ENCODE results near the gene NFAT5.
"Not testable (repeated sequence)": the region's sequence is repeated elsewhere in the genome, so short reads cannot be mapped to it uniquely, and the experiment has no call there.

NFAT5 gene

GRCh38 chr16:69554495-69554894 is 11.3 kb upstream of the NFAT5 start:
- no peak for DNase-seq

GRCh38 chr16:69555437-69555836 is 10.3 kb upstream of the NFAT5 start:
- DNase-seq: no peak

- DNase-seq: no peak
Observed at GRCh38 chr16:69555867-69556266, 9.9 kb upstream of the NFAT5 start.

- no peak for DNase-seq
Observed at GRCh38 chr16:69559164-69559563, 6.6 kb upstream of the NFAT5 start.

DNA sequence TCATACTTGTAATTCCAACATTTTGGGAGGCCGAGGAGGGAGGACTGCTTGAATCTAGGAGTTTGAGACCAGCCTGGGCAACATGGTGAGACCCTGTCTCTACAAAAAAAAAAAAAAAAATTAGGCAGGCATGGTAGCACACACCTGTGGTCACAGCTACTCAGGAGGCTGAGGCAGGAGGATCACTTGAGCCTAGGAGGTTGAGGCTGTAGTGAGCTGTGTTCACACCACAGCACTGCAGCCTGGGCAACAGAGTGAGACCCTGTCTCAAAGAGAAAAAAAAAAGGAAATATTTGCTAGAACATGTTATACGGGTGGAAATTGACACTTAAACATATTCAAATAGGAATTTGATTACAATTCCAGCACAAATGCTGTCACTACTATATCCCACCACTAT is 4.4 kb upstream of the NFAT5 start:
- not testable (repeated sequence) for DNase-seq

DNA sequence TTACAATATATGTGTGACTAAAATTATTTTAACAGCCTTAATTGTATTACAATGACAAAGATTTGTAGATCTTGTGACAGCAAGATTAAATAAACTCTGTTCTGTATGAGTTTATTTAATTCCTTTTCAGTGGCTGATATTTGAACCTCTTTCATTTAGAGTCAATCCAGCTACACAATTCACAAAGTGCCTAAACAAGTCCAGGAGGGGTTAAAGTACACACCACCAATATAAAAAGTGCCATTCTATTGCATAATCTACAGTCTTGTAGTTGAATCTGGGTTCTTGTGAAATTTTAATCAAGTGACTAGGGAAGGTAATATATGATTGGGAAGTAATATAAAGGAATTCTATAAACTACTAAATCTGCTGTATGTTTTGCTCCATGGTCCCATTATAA is 3.9 kb upstream of the NFAT5 start:
- no peak for DNase-seq

- no peak for DNase-seq
Observed at GRCh38 chr16:69562813-69563212, 3.0 kb upstream of the NFAT5 start.

GRCh38 chr16:69563605-69564580 is 1.9 kb upstream of the NFAT5 start:
- no peak for DNase-seq

DNA sequence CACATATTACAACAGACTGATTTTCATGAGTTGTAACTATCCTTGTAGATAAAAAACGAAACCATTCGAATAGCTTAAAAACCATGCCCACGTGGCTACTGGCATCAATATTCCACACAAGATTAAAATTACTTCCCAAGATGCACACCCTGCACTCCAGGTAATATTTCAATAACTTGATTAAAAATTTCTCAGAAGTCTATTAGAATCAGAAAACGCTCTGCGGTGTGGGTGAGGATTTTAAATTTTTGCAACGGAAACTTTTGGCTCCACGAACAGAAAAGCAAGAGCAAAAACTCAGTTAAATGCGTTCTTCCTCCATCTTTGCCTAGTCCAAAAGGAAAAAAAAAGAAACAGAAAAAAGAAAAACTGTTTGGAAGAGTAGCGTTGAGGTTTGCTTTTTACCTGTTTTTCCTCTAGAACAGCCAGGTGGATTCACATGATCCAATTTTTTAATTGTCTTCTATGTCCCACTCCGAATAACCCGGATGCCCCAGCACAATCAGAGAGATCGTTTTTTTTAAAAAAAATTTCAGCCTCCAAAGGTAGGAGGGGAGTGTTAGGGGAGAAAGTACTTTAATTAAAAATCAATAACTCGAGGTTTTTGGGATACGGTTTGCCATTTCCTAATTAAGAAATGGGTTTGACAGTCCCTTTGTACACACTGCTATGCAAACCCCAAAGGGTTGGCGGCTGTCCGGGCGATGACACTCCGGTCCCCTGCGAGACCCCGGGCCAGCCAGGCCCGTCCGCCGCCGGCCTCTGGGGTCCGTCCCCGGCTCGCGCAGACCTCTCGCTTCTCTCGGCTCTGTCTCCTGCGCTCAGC is 708 bp upstream of the NFAT5 start:
- no peak for DNase-seq

GRCh38 chr16:69566240-69566980 is 644 bp downstream of the NFAT5 start:
- DNase-seq: no peak

DNA sequence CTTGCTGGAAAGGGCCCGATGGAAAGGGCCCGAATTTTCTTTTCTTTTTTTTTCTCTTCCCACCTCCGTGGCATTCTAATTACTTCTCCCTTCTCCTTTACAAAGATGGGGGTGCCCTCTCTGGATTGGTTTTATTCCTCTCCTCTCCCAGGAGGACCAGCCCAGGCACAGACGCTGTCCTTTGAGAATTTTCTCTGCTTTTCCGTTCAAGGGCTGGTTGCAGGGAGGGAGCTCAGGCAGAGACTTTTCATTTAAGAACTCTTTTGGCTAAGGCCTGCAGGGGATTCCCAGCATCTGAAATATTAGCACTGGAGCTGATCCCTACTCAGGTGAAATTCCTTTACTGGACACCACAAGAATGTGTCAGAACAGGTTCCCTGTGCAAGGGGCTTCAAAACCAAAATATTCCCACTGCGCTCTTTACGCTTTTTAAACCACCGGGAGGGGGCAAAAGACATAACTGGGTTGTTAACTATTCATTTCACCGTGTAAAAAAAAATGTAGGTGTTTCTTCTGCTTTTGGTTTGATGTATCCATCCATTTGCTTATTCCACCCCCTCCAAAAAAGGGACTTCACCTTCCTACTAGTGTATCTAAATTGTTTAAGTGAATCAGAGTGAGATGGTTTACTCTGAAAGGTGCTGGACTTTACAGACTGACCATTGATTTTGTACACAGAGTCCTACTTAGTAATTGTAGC is 1.4 kb downstream of the NFAT5 start:
- no peak for DNase-seq

DNA sequence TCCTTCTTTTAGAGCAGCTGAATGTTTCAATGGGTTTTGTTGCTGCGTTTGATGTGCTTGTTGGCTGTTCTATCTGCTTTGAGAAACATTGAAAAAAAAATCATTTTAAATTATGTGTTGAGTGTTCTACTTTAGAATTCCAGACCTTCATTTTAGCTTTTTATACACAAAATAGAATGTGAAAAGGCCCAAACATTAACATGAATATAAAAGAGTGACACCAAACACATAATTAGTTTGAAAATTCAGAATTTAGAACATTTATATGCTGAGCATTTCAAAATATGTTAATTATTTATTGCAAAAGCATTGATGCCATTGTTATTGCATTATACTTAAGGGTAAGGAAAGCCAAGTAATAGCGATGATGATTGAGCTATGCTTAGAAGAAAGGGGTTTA is 2.9 kb downstream of the NFAT5 start:
- DNase-seq: no peak

DNA sequence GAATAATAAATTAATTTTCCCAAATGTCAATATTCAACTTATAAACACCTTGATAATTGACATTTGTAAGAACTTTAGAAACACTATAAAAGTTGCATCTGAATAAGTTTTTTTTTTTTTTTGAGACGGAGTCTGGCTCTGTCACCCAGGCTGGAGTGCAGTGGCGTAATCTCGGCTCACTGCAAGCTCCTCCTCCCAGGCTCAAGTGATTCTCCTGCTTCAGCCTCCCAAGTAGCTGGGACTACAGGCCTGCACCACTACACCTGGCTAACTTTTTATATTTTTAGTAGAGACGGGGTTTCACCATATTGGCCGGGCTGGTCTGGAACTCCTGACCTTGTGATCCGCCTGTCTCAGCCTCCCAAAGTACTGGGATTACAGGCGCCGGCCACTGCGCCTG is 13.0 kb downstream of the NFAT5 start:
- DNase-seq: not testable (repeated sequence)

- DNase-seq: no peak
Observed at GRCh38 chr16:69579783-69580481, 14.2 kb downstream of the NFAT5 start.

DNA sequence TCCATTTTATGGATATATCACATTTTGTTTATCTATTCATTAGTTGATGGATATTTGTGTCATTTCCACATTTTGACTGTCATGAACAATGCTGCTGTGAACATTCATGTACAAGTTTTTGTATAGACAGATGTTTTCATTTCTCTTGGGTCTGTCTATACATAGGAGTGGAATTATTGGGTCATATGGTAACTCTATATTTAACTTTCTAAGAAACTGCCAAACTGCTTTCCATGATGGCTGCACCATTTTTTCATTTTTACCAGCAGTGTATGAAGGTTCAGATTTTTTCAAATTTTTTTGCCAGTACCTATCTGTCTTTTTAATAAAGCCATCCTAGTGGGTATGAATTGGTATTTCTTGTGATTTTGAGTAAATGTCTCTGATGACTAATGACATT is 15.5 kb downstream of the NFAT5 start:
- no peak for DNase-seq

DNA sequence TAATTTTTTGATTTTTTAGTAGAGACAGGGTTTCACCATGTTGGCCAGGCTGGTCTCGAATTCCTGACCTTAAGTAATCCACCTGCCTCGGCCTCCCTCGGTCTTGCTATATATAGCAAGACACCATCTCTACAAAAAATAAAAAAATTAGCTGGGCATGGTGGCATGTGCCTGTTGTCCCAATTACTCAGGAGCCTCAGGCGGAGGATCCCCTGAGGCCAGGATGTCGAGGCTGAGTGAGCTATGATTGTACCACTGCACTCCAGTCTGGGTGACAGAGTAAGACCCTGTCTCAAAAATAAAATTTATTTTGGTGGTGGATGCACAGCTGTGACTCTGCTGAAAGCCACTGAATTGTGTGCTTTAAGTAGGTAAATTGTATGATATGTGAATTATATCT is 18.7 kb downstream of the NFAT5 start:
- not testable (repeated sequence) for DNase-seq

DNA sequence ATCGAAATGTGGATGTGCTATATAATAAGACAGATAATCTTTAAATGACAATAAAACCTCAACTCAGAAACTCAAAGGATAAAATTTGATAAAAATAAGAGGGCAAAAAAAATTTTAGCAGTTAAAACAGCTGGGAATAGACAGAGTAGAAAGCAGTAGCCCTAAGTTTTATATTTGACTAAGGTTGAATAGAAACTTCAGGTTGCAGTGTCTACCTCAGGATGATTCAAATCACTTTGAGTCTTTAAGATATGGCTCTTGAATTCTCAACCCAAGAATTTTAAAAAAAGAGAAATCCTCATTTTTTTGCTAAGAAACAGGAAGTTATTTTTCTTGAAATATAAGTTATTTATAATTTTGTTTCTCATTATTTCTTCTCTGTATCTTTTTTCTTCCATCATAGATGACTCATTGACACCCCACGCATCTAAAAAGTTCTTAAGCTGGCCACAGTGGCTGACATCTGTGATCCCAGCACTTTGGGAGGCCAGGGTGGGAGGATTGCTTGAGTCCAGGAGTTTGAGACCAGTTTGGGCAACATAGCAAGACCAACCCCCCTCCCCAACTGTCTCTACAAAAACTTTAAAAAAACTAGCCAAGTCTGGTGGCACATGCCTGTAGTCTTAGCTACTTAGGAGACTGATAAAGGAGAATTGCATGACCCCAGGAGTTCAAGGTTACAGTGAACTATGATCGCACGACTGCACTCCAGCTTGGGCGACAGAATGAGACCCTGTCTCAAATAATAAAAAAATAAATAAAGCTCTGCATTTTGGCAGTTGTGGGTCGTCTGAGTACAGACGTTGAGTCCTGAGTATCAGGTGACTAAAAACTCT is 23.9 kb downstream of the NFAT5 start:
- no peak for DNase-seq

- no peak for DNase-seq
Observed at GRCh38 chr16:69590590-69590989, 24.8 kb downstream of the NFAT5 start.

GRCh38 chr16:69593751-69594255 is 28.0 kb downstream of the NFAT5 start:
- no peak for DNase-seq

GRCh38 chr16:69595127-69596036 is 29.6 kb downstream of the NFAT5 start:
- DNase-seq: no peak

All from NCI-H774 (cell line).